ENCODE data around the gene MN1. TPM values are rescaled to one million over a fixed set of nuclear protein-coding genes. Genes with fewer than 3 reads are reported as not detected.

The MN1 gene
- polyA plus RNA-seq, 3 donors: 0.38 to 3.8 (median 3.7) TPM

DNA sequence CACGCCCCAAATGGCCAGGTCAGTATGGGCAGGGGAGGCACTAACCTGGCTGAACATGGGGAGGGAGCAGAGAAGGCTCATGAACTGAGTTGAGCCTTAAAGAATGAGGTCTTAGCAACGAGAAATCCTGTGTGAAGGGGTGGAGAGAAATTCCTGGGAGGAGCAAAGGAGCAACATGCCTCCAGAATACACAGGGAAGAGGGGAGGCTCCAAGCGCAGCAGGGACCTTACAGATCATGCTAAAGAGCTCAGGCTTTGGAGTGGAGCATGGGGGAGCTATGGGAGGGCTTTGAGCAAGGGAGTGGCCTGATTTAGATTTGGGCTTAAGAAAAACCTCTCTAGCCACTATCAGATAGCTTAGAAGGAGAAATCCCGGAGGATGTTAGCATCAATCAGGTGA, 88.1 kb downstream of the MN1 start:
- 56 to 76% (median 75%) methylated on average over 4 of the region's 4 CpGs for WGBS, 3 donors
- no peak overlapping the region for H3K27ac ChIP-seq (ENCODE audit: low read depth, low read length)

- H3K27ac ChIP-seq (ENCODE audit: low read depth, low read length): no peak overlapping the region
- WGBS, 3 donors: 60 to 79% (median 73%) methylated on average over 3 of the region's 3 CpGs
Observed at GRCh38 chr22:27711756-27712155, 89.8 kb downstream of the MN1 start.

- WGBS, 3 donors: 87 to 94% (median 92%) methylated on average over 3 of the region's 3 CpGs
- no peak overlapping the region for H3K27ac ChIP-seq (ENCODE audit: low read depth, low read length)
Observed at GRCh38 chr22:27711012-27711411, 90.5 kb downstream of the MN1 start.

DNA sequence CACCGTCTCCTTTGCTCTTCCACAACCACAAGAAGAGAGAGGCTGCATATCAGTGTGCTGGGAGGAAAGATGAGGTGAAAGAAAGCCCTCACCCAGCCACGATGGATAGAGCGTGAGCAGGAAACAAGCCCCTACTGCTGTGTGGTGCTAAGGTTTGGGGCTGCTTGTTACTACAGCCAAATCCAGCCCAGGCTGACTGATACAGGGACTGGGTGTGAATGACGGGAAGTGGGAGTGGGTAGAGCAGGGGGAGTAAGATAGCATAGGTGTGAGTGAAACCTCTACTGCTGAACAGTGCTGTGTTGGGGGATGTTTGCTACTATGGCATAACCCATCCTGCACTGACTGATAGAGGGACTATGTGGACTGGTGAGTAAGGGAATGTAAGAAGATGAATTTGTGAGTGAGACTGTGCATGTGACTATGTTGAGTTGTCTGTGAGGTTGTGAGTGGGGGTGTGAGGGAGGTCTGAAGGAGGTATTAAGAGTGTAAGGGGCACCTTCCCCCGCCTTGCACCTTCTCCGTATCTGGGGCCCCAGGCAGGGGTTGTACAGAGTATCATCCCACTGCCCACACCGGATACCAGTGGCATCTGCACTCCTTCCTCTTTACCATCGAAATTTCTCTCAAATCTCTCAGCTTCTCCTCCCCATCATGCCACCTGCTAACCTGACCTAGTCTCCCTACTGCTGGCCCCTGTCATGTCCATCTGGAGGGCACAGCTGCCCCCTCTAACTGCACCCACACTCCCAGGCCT, 91.5 kb downstream of the MN1 start:
- H3K27ac ChIP-seq (ENCODE audit: low read depth, low read length): no peak overlapping the region
- WGBS, 3 donors: 66 to 79% (median 73%) methylated on average over 8 of the region's 8 CpGs

- WGBS, 3 donors: 88 to 95% (median 91%) methylated on average over 5 of the region's 5 CpGs
- no peak overlapping the region for H3K27ac ChIP-seq (ENCODE audit: low read depth, low read length)
Observed at GRCh38 chr22:27706489-27706888, 95.1 kb downstream of the MN1 start.

DNA sequence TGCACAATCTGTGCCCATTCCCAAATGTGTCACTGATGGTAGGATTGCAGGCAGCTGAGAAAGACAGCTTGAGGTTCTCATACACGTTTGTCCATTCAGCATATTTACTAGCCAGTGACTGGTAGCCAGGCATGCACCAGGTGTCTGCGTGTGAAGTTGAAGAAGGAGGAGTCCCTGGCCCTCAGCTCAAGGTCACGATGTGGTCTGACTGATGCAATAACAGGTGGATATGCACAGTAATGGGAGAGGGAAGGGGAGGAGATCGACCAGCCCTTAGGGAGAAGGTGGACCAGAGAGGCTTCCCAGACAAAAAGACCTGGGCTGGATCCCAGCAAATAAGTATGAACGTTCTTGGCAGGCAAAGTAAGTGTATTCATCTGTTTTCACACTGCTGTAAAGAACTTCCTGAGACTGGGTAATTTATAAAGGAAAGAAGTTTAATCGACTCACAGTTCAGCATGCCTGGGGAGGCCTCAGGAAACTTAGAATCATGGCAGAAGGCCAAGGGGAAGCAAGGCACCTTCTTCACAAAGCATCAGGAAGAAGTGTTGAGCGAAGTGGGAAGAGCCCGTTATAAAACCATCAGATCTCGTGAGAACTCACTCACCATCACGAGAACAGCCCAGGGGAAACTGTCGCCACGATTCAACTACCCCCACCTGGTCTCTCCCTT, 96.0 kb downstream of the MN1 start:
- H3K27ac ChIP-seq (ENCODE audit: low read depth, low read length): no peak overlapping the region
- 33 to 56% (median 49%) methylated on average over 12 of the region's 12 CpGs for WGBS, 3 donors

DNA sequence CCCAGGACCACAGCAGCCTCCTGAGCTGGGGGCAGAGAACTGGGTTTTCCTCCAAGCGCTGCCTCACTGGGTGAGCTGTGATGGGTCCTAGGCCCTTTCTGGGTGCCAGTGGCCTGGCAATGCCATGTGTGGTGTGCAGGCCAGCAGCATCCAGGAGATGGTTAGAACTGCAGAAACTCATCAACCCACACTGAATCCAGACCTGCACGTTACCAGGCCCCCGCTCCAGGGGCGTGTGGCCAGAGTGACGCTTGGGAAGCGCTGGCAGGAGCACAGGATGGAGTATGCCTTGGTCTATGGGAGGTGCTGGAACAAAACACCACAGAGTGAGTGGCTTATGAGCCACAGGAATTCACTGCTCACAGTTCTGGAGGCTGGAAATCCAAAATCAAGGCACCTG, 97.0 kb downstream of the MN1 start:
- no peak overlapping the region for H3K27ac ChIP-seq (ENCODE audit: low read depth, low read length)
- WGBS, 3 donors: 95 to 98% (median 96%) methylated on average over 6 of the region's 6 CpGs

DNA sequence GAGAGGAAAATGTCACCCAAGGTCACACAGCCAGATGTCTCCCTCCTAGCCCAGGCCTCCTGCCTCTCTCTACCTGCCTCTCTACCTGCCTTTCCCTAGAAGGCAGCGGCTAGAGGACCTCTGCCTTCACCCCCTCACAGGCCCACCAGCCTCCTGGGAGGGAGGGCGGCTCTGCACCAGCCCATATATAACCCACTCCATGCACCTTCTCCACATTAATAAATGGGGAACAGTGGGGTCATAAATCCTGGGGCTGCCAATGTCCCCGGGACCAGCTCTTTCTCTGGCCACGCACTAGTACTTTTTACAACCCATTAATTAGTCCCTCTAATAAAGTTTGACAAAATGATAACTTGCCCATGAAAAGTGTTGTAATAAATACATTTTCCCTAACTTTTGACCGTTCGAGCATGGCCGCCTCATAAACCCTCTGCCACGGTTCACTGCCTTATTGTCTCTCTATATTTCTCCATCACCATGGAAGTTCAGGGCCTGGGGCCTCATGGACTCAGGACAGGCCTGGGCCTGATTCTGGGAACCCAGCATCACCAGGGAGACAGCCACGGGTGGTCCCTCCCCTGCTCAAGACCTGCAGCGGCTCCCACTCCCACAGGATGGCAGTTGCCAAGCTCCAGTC, 102.1 kb downstream of the MN1 start:
- 77 to 80% (median 77%) methylated on average over 10 of the region's 10 CpGs for WGBS, 3 donors
- H3K27ac ChIP-seq (ENCODE audit: low read depth, low read length): no peak overlapping the region

- 59 to 74% (median 66%) methylated on average over 5 of the region's 5 CpGs for WGBS, 3 donors
- H3K27ac ChIP-seq (ENCODE audit: low read depth, low read length): no peak overlapping the region
Observed at GRCh38 chr22:27698813-27699212, 102.7 kb downstream of the MN1 start.

Other genes with a start within 250 kb of the MN1 start
- 10 to 100 TPM; 13.2 to 43.6 (median 40.0) TPM for gene PITPNB, start 117.5 kb upstream of the MN1 start, polyA plus RNA-seq

All from adipose tissue (tissue), 3 donors.